WTC11 (cell line): ENCODE results near the gene NAGLU. TPM values are rescaled to one million over a fixed set of nuclear protein-coding genes. Genes with fewer than 3 reads are reported as not detected.
A peak's percentile ranks its signal among the peaks of the same experiment; 100 is the strongest.

Experiments used
- ATAC-seq: fragments of 200-7000 bp; cut with Tn5 transposase; 2 replicates; pipeline ENCODE4 v1.10.0; 2021; ENCODE audit warnings: mild to moderate bottlenecking, moderate library complexity
- CTCF ChIA-PET: fragments of 300-600 bp; sonication (Branson Sonifier 250); formaldehyde crosslinking; loops from one replicate; lab custom pipeline; 2021; ENCODE audit warnings: antibody characterized with exemption; lab: Charles Lee
- POLR2A ChIA-PET: fragments of 350-600 bp; sonication (Branson Sonifier 250); formaldehyde crosslinking; loops from one replicate; lab custom pipeline; 2021; ENCODE audit warnings: antibody characterized with exemption; lab: Charles Lee
- DNase-seq: peaks from one replicate; pipeline ENCODE4 v3.0.0; 2021; ENCODE audit warnings: low spot score
- H3K27ac Mint-ChIP-seq: 2 replicates; pipeline ENCODE4 v1.8.0; 2021; ENCODE audit warnings: mixed read lengths
- H3K27me3 Mint-ChIP-seq: 2 replicates; pipeline ENCODE4 v1.8.0; 2021; ENCODE audit warnings: low read depth, mild to moderate bottlenecking, moderate library complexity, mixed read lengths
- H3K36me3 Mint-ChIP-seq: 2 replicates; pipeline ENCODE4 v1.8.0; 2021; ENCODE audit warnings: mixed read lengths
- H3K4me1 Mint-ChIP-seq: 2 replicates; pipeline ENCODE4 v1.8.0; 2022; ENCODE audit warnings: mixed read lengths
- H3K4me3 Mint-ChIP-seq: 2 replicates; pipeline ENCODE4 v1.8.0; 2021; ENCODE audit warnings: mild to moderate bottlenecking, moderate library complexity, mixed read lengths
- H3K9me3 Mint-ChIP-seq: 2 replicates; pipeline ENCODE4 v1.8.0; 2021; ENCODE audit warnings: mixed read lengths
- AR ChIP-seq: fragments of 250-450 bp; sonication (Bioruptor Pico); IDR thresholded peaks from 2 replicates; pipeline ENCODE4 v1.9.0; 2021; ENCODE audit warnings: mild to moderate bottlenecking
- ATF1 ChIP-seq: sonication (generic); formaldehyde crosslinking; IDR thresholded peaks from 2 replicates; pipeline ENCODE4 v1.8.1; 2023; ENCODE audit warnings: mild to moderate bottlenecking, moderate library complexity, missing genetic modification reagents
- ATF3 ChIP-seq: sonication (generic); formaldehyde crosslinking; conservative IDR thresholded peaks from 2 replicates; pipeline ENCODE4 v1.8.1; 2022; ENCODE audit warnings: mild to moderate bottlenecking, missing genetic modification reagents
- CBFB ChIP-seq: sonication (generic); formaldehyde crosslinking; IDR thresholded peaks from 2 replicates; pipeline ENCODE4 v1.8.1; 2022; ENCODE audit warnings: mild to moderate bottlenecking, low read depth, missing genetic modification reagents
- CREM ChIP-seq: sonication (generic); formaldehyde crosslinking; IDR thresholded peaks from 2 replicates; pipeline ENCODE4 v1.8.1; 2022; ENCODE audit warnings: mild to moderate bottlenecking, missing genetic modification reagents, moderate library complexity
- ELF4 ChIP-seq: sonication (generic); formaldehyde crosslinking; IDR thresholded peaks from 2 replicates; pipeline ENCODE4 v1.8.1; 2022; ENCODE audit warnings: low read depth, mild to moderate bottlenecking, moderate library complexity, missing genetic modification reagents
- ESRRA ChIP-seq: sonication (generic); formaldehyde crosslinking; IDR thresholded peaks from 2 replicates; pipeline ENCODE4 v1.8.1; 2022; ENCODE audit warnings: mild to moderate bottlenecking, missing genetic modification reagents, borderline replicate concordance
- ETV6 ChIP-seq: sonication (generic); formaldehyde crosslinking; IDR thresholded peaks from 2 replicates; pipeline ENCODE4 v1.8.1; 2022; ENCODE audit warnings: mild to moderate bottlenecking, missing genetic modification reagents
- GABPB1 ChIP-seq: sonication (generic); formaldehyde crosslinking; IDR thresholded peaks from 2 replicates; pipeline ENCODE4 v1.8.1; 2023; ENCODE audit warnings: mild to moderate bottlenecking, missing genetic modification reagents
- JUN ChIP-seq: sonication (generic); formaldehyde crosslinking; IDR thresholded peaks from 2 replicates; pipeline ENCODE4 v1.8.0; 2023; ENCODE audit warnings: mild to moderate bottlenecking, missing genetic modification reagents
- MLX ChIP-seq: sonication (generic); formaldehyde crosslinking; IDR thresholded peaks from 2 replicates; pipeline ENCODE4 v1.8.1; 2023; ENCODE audit warnings: mild to moderate bottlenecking, missing genetic modification reagents, moderate library complexity
- NFATC4 ChIP-seq: fragments of 250-450 bp; sonication (Bioruptor Pico); IDR thresholded peaks from 2 replicates; pipeline ENCODE4 v1.9.0; 2021; ENCODE audit warnings: mild to moderate bottlenecking
- PRRX2 ChIP-seq: fragments of 250-450 bp; sonication (Bioruptor Pico); IDR thresholded peaks from 2 replicates; pipeline ENCODE4 v1.8.0; 2021; ENCODE audit warnings: mild to moderate bottlenecking
- SOX15 ChIP-seq: fragments of 250-450 bp; sonication (Bioruptor Pico); IDR thresholded peaks from 2 replicates; pipeline ENCODE4 v1.9.0; 2021; ENCODE audit warnings: mild to moderate bottlenecking
- TEAD1 ChIP-seq: sonication (generic); formaldehyde crosslinking; IDR thresholded peaks from 2 replicates; pipeline ENCODE4 v1.8.0; 2022; ENCODE audit warnings: mild to moderate bottlenecking, missing genetic modification reagents
- TP53 ChIP-seq: sonication (generic); formaldehyde crosslinking; IDR thresholded peaks from 2 replicates; pipeline ENCODE4 v1.8.1; 2023; ENCODE audit warnings: mild to moderate bottlenecking, missing genetic modification reagents
- ZNF512 ChIP-seq: sonication (generic); formaldehyde crosslinking; IDR thresholded peaks from 2 replicates; pipeline ENCODE4 v1.8.1; 2022; ENCODE audit warnings: missing genetic modification reagents, borderline replicate concordance
- ZNF671 ChIP-seq: fragments of 250-450 bp; sonication (Bioruptor Pico); IDR thresholded peaks from 2 replicates; pipeline ENCODE4 v1.8.0; 2021; ENCODE audit warnings: mild to moderate bottlenecking
- total RNA-seq: library from RNA; stranded (reverse); gene quantifications from 3 replicates; pipeline ENCODE4 v1.2.3, GENCODE V29; 2021
- TF ChIP-seq, protein P1 (sequence below): sonication (generic); formaldehyde crosslinking; IDR thresholded peaks from 2 replicates; pipeline ENCODE4 v1.8.0; 2022; ENCODE audit warnings: mild to moderate bottlenecking, missing genetic modification reagents
- TF ChIP-seq, protein P2 (sequence below): sonication (generic); formaldehyde crosslinking; IDR thresholded peaks from 2 replicates; pipeline ENCODE4 v1.8.1; 2023; ENCODE audit warnings: mild to moderate bottlenecking, missing genetic modification reagents
- TF ChIP-seq, protein P3 (sequence below): sonication (generic); formaldehyde crosslinking; IDR thresholded peaks from 2 replicates; pipeline ENCODE4 v1.8.1; 2023; ENCODE audit warnings: mild to moderate bottlenecking, missing genetic modification reagents, borderline replicate concordance

Gene NAGLU
- total RNA-seq, 1 experiment from 2014 or later: 39.3 TPM

GRCh38 chr17:42541041-42541833 is 5.2 kb downstream of the NAGLU start:
- 0 out of 2 replicates have a peak overlapping the region, but pooled peaks have one; percentile 21 for H3K27ac Mint-ChIP-seq
- peaks cover 15% of the 10 kb centered on the region for H3K4me1 Mint-ChIP-seq
- no peaks in the 10 kb centered on the region for H3K27me3 Mint-ChIP-seq
- ATAC-seq (no peak; the same call in 1 of the 2 replicates), DNase-seq (no peak)
- TF ChIP-seq GABPB1 (CRISPR knock-in tag) (peak; percentile 69), ZNF512 (no peak), PRRX2 (CRISPR knock-in tag) (no peak), ATF1 (CRISPR knock-in tag) (no peak), TEAD1 (CRISPR knock-in tag) (no peak), ESRRA (CRISPR knock-in tag) (no peak)
- H3K36me3 Mint-ChIP-seq: peaks cover 12% of the 10 kb centered on the region; the same call in 1 of the 2 replicates
- no peak overlapping the region for H3K4me3 Mint-ChIP-seq
- POLR2A ChIA-PET: interaction anchor here (0.6 kb wide), 1 partner anchor 196 kb away, joined by 3 read pairs; no protein-coding TSS in a partner anchor
- no peaks in the 10 kb centered on the region for H3K9me3 Mint-ChIP-seq
- CTCF ChIA-PET: interaction anchor here (2.4 to 3.2 kb wide), 2 partner anchors 14 to 24 kb away, joined by 6 to 13 read pairs; no protein-coding TSS in a partner anchor

DNA sequence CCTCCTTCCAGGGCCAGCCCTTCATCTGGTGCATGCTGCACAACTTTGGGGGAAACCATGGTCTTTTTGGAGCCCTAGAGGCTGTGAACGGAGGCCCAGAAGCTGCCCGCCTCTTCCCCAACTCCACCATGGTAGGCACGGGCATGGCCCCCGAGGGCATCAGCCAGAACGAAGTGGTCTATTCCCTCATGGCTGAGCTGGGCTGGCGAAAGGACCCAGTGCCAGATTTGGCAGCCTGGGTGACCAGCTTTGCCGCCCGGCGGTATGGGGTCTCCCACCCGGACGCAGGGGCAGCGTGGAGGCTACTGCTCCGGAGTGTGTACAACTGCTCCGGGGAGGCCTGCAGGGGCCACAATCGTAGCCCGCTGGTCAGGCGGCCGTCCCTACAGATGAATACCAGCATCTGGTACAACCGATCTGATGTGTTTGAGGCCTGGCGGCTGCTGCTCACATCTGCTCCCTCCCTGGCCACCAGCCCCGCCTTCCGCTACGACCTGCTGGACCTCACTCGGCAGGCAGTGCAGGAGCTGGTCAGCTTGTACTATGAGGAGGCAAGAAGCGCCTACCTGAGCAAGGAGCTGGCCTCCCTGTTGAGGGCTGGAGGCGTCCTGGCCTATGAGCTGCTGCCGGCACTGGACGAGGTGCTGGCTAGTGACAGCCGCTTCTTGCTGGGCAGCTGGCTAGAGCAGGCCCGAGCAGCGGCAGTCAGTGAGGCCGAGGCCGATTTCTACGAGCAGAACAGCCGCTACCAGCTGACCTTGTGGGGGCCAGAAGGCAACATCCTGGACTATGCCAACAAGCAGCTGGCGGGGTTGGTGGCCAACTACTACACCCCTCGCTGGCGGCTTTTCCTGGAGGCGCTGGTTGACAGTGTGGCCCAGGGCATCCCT is 7.4 kb downstream of the NAGLU start:
- Mint-ChIP-seq H3K4me1 (peaks cover 3% of the 10 kb centered on the region; the same call in 1 of the 2 replicates), H3K36me3 (peaks cover 12% of the 10 kb centered on the region; the same call in 1 of the 2 replicates), H3K27me3 (no peaks in the 10 kb centered on the region), H3K4me3 (no peak overlapping the region), H3K9me3 (no peaks in the 10 kb centered on the region), H3K27ac (no peak overlapping the region)
- ChIA-PET CTCF (no interaction called here), POLR2A (no interaction called here)
- no peak for ATAC-seq
- no peak for DNase-seq
- no peak for TF ChIP-seq NFATC4 (CRISPR knock-in tag)
- TF ChIP-seq ZNF671 (CRISPR knock-in tag): no peak
- no peak for TF ChIP-seq AR (CRISPR knock-in tag)
- TF ChIP-seq CREM (CRISPR knock-in tag): no peak
- TF ChIP-seq JUN (CRISPR knock-in tag): no peak
- TF ChIP-seq TP53: no peak
- no peak for TF ChIP-seq SOX15 (CRISPR knock-in tag)
- TF ChIP-seq, protein P1, sequence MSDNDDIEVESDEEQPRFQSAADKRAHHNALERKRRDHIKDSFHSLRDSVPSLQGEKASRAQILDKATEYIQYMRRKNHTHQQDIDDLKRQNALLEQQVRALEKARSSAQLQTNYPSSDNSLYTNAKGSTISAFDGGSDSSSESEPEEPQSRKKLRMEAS (CRISPR knock-in tag): no peak
- no peak for TF ChIP-seq ELF4 (CRISPR knock-in tag)
- no peak for TF ChIP-seq CBFB (CRISPR knock-in tag)
- TF ChIP-seq, protein P2, sequence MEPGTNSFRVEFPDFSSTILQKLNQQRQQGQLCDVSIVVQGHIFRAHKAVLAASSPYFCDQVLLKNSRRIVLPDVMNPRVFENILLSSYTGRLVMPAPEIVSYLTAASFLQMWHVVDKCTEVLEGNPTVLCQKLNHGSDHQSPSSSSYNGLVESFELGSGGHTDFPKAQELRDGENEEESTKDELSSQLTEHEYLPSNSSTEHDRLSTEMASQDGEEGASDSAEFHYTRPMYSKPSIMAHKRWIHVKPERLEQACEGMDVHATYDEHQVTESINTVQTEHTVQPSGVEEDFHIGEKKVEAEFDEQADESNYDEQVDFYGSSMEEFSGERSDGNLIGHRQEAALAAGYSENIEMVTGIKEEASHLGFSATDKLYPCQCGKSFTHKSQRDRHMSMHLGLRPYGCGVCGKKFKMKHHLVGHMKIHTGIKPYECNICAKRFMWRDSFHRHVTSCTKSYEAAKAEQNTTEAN: no peak
- TF ChIP-seq, protein P3, sequence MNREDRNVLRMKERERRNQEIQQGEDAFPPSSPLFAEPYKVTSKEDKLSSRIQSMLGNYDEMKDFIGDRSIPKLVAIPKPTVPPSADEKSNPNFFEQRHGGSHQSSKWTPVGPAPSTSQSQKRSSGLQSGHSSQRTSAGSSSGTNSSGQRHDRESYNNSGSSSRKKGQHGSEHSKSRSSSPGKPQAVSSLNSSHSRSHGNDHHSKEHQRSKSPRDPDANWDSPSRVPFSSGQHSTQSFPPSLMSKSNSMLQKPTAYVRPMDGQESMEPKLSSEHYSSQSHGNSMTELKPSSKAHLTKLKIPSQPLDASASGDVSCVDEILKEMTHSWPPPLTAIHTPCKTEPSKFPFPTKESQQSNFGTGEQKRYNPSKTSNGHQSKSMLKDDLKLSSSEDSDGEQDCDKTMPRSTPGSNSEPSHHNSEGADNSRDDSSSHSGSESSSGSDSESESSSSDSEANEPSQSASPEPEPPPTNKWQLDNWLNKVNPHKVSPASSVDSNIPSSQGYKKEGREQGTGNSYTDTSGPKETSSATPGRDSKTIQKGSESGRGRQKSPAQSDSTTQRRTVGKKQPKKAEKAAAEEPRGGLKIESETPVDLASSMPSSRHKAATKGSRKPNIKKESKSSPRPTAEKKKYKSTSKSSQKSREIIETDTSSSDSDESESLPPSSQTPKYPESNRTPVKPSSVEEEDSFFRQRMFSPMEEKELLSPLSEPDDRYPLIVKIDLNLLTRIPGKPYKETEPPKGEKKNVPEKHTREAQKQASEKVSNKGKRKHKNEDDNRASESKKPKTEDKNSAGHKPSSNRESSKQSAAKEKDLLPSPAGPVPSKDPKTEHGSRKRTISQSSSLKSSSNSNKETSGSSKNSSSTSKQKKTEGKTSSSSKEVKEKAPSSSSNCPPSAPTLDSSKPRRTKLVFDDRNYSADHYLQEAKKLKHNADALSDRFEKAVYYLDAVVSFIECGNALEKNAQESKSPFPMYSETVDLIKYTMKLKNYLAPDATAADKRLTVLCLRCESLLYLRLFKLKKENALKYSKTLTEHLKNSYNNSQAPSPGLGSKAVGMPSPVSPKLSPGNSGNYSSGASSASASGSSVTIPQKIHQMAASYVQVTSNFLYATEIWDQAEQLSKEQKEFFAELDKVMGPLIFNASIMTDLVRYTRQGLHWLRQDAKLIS (CRISPR knock-in tag): no peak
- no peak for TF ChIP-seq ATF3 (CRISPR knock-in tag)
- no peak for TF ChIP-seq MLX (CRISPR knock-in tag)
- no peak for TF ChIP-seq ETV6 (CRISPR knock-in tag)
